GM15510 (cell line): ENCODE data around the gene ABI2.

Experiments
- POLR2A ChIP-seq: IDR thresholded peaks from 3 replicates; pipeline ENCODE4 v1.6.1; 2011; ENCODE audit warnings: borderline replicate concordance; ENCODE audit not compliant: insufficient read length; ENCODE audit errors: extremely low read depth

The ABI2 gene

GRCh38 chr2:203344667-203345066 is 16.5 kb downstream of the ABI2 start:
- no peak for TF ChIP-seq POLR2A

- no peak for TF ChIP-seq POLR2A
Measured at GRCh38 chr2:203346612-203347011, 18.4 kb downstream of the ABI2 start.

GRCh38 chr2:203347375-203347774 is 19.2 kb downstream of the ABI2 start:
- no peak for TF ChIP-seq POLR2A

- TF ChIP-seq POLR2A = no peak
Measured at GRCh38 chr2:203352604-203353255, 24.5 kb downstream of the ABI2 start.

GRCh38 chr2:203354966-203355365 is 26.8 kb downstream of the ABI2 start:
- no peak for TF ChIP-seq POLR2A

GRCh38 chr2:203359450-203359849 is 31.3 kb downstream of the ABI2 start:
- TF ChIP-seq POLR2A = no peak

- no peak for TF ChIP-seq POLR2A
Measured at GRCh38 chr2:203360833-203361430, 32.7 kb downstream of the ABI2 start.

GRCh38 chr2:203361495-203361894 is 33.3 kb downstream of the ABI2 start:
- TF ChIP-seq POLR2A = no peak

- TF ChIP-seq POLR2A = no peak
Measured at GRCh38 chr2:203361922-203362321, 33.7 kb downstream of the ABI2 start.

GRCh38 chr2:203366639-203367466 is 38.7 kb downstream of the ABI2 start:
- TF ChIP-seq POLR2A = no peak

GRCh38 chr2:203376173-203376572 is 48.0 kb downstream of the ABI2 start:
- no peak for TF ChIP-seq POLR2A

- TF ChIP-seq POLR2A = no peak
Measured at GRCh38 chr2:203379156-203379555, 51.0 kb downstream of the ABI2 start.

- no peak for TF ChIP-seq POLR2A
Measured at GRCh38 chr2:203383038-203383437, 54.8 kb downstream of the ABI2 start.

GRCh38 chr2:203394519-203395227 is 66.5 kb downstream of the ABI2 start:
- TF ChIP-seq POLR2A = no peak

- TF ChIP-seq POLR2A = no peak
Measured at GRCh38 chr2:203395858-203396257, 67.7 kb downstream of the ABI2 start.
